Measurements from ENCODE around the gene RCSD1.

- TF ChIP-seq CTCF (IDR thresholded peaks at IDR 0.05) (no peak), POLR2A (IDR thresholded peaks at IDR 0.05; ENCODE audit: low read depth) (no peak), POLR2AphosphoS5 (IDR thresholded peaks at IDR 0.05) (no peak)
These were observed 92.8 kb downstream of the RCSD1 start for GRCh38 chr1:167722870-167723251.
